HCT116 (cell line): ENCODE measurements around the gene ZGPAT.
"Not testable (repeated sequence)": the region's sequence is repeated elsewhere in the genome, so short reads cannot be mapped to it uniquely, and the experiment has no call there.

Experiments used
- CEBPB ChIP-seq: IDR thresholded peaks from 2 replicates; pipeline ENCODE4 v1.6.1; 2012; ENCODE audit warnings: low read depth
- EGR1 ChIP-seq: IDR thresholded peaks from 2 replicates; pipeline ENCODE4 v1.6.1; 2012; ENCODE audit warnings: low read depth
- EZH2 ChIP-seq: fragments of 200-600 bp; sonication (generic); IDR thresholded peaks from 2 replicates; pipeline ENCODE4 v1.6.1; 2017; ENCODE audit warnings: antibody characterized with exemption, mixed run types
- JUND ChIP-seq: IDR thresholded peaks from 2 replicates; pipeline ENCODE4 v1.6.1; 2012
- POLR2A ChIP-seq: IDR thresholded peaks from 2 replicates; pipeline ENCODE4 v1.7.0; 2011; ENCODE audit warnings: borderline replicate concordance; ENCODE audit not compliant: insufficient read depth, insufficient read length; ENCODE audit errors: extremely low read depth
- POLR2AphosphoS5 ChIP-seq: IDR thresholded peaks from 2 replicates; pipeline ENCODE4 v1.6.1; 2011; ENCODE audit warnings: mild to moderate bottlenecking, low read depth, low read length, moderate library complexity
- RAD21 ChIP-seq: IDR thresholded peaks from 2 replicates; pipeline ENCODE4 v1.6.1; 2012; ENCODE audit warnings: low read depth, mild to moderate bottlenecking
- SRF ChIP-seq: IDR thresholded peaks from 2 replicates; pipeline ENCODE4 v1.6.1; 2012; ENCODE audit warnings: low read depth
- TCF7L2 ChIP-seq: IDR thresholded peaks from 2 replicates; pipeline ENCODE4 v1.7.0; 2011; ENCODE audit warnings: borderline replicate concordance, inconsistent platforms; ENCODE audit not compliant: insufficient read depth, insufficient read length; ENCODE audit errors: extremely low read depth
- TF ChIP-seq, protein P1 (sequence below), 3 experiments: fragments of 200-600 bp in 1 of 3; sonication (generic) in 1 of 3; IDR thresholded peaks in 2 of 3; conservative IDR thresholded peaks in 1 of 3; 2 replicates each; pipeline ENCODE4 v1.5.1; 2012 to 2017; ENCODE audit warnings: low read depth in 2 of 3, low read length in 2 of 3, antibody characterized with exemption in 1 of 3, borderline replicate concordance in 1 of 3, control low read depth in 1 of 3, mild to moderate bottlenecking in 1 of 3, mixed read lengths in 1 of 3, mixed run types in 1 of 3, moderate library complexity in 1 of 3; ENCODE audit not compliant: insufficient read depth in 1 of 3
- TF ChIP-seq, protein P2 (sequence below): IDR thresholded peaks from 2 replicates; pipeline ENCODE4 v1.6.1; 2012; ENCODE audit warnings: low read depth

DNA sequence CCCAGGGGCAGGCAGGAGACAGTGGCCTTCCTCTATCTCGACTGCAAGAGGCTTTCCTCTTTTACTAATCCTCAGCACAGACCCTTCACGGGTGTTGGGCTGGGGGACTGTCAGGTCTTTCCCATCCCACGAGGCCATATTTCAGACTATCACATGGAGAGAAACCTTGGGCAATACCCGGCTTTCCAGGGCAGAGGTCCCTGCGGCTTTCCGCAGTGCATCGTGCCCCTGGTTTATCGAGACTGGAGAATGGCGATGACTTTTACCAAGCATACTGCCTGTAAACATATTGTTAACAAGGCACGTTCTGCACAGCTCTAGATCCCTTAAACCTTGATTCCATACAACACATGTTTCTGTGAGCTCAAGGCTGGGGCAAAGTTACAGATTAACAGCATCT, 47.7 kb upstream of the ZGPAT start:
- TF ChIP-seq, protein P1, sequence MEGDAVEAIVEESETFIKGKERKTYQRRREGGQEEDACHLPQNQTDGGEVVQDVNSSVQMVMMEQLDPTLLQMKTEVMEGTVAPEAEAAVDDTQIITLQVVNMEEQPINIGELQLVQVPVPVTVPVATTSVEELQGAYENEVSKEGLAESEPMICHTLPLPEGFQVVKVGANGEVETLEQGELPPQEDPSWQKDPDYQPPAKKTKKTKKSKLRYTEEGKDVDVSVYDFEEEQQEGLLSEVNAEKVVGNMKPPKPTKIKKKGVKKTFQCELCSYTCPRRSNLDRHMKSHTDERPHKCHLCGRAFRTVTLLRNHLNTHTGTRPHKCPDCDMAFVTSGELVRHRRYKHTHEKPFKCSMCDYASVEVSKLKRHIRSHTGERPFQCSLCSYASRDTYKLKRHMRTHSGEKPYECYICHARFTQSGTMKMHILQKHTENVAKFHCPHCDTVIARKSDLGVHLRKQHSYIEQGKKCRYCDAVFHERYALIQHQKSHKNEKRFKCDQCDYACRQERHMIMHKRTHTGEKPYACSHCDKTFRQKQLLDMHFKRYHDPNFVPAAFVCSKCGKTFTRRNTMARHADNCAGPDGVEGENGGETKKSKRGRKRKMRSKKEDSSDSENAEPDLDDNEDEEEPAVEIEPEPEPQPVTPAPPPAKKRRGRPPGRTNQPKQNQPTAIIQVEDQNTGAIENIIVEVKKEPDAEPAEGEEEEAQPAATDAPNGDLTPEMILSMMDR (IDR thresholded peaks at IDR 0.05 in 2 of 3, conservative IDR thresholded peaks at IDR 0.05 in 1 of 3; ENCODE audit: borderline replicate concordance in 1 of 3, insufficient read depth in 1 of 3, low read depth in 2 of 3, low read length in 2 of 3), result not testable (repeated sequence)
- not testable (repeated sequence) for TF ChIP-seq CEBPB, EZH2, SRF, RAD21, POLR2A, EGR1, POLR2AphosphoS5, JUND, TCF7L2
- TF ChIP-seq, protein P2, sequence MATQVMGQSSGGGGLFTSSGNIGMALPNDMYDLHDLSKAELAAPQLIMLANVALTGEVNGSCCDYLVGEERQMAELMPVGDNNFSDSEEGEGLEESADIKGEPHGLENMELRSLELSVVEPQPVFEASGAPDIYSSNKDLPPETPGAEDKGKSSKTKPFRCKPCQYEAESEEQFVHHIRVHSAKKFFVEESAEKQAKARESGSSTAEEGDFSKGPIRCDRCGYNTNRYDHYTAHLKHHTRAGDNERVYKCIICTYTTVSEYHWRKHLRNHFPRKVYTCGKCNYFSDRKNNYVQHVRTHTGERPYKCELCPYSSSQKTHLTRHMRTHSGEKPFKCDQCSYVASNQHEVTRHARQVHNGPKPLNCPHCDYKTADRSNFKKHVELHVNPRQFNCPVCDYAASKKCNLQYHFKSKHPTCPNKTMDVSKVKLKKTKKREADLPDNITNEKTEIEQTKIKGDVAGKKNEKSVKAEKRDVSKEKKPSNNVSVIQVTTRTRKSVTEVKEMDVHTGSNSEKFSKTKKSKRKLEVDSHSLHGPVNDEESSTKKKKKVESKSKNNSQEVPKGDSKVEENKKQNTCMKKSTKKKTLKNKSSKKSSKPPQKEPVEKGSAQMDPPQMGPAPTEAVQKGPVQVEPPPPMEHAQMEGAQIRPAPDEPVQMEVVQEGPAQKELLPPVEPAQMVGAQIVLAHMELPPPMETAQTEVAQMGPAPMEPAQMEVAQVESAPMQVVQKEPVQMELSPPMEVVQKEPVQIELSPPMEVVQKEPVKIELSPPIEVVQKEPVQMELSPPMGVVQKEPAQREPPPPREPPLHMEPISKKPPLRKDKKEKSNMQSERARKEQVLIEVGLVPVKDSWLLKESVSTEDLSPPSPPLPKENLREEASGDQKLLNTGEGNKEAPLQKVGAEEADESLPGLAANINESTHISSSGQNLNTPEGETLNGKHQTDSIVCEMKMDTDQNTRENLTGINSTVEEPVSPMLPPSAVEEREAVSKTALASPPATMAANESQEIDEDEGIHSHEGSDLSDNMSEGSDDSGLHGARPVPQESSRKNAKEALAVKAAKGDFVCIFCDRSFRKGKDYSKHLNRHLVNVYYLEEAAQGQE, result not testable (repeated sequence)
